Ascending aorta (tissue), 2 donors: Measurements from ENCODE around the gene RNF39. TPM values are rescaled to one million over a fixed set of nuclear protein-coding genes. Genes with fewer than 3 reads are reported as not detected.

Experiments used
- DNase-seq, 2 donors: peaks; one replicate each; pipeline ENCODE4 v3.0.0-alpha.2; 2019; ENCODE audit warnings: low spot score in 2 of 2
- H3K27ac ChIP-seq, 2 donors: fragments of 200-600 bp; sonication (generic); one replicate each; pipeline ENCODE4 v1.5.1; 2016 to 2017; ENCODE audit warnings: mild to moderate bottlenecking in 1 of 2
- H3K27me3 ChIP-seq: fragments of 200-600 bp; sonication (generic); one replicate; pipeline ENCODE4 v1.5.1; 2017
- H3K36me3 ChIP-seq, 2 donors: fragments of 200-600 bp; sonication (generic); one replicate each; pipeline ENCODE4 v1.5.1; 2016
- H3K4me1 ChIP-seq, 2 donors: fragments of 200-600 bp; sonication (generic); one replicate each; pipeline ENCODE4 v1.5.1; 2016 to 2017; ENCODE audit warnings: mild to moderate bottlenecking in 1 of 2
- H3K4me3 ChIP-seq, 2 donors: fragments of 200-600 bp; sonication (generic); one replicate each; pipeline ENCODE4 v1.5.1; 2016 to 2017; ENCODE audit warnings: mild to moderate bottlenecking in 1 of 2
- H3K9me3 ChIP-seq, 2 donors: fragments of 200-600 bp; sonication (generic); one replicate each; pipeline ENCODE4 v1.5.1; 2016
- CTCF ChIP-seq, 3 experiments: fragments of 200-600 bp in 2 of 3; fragments of 450-650 bp in 1 of 3; sonication (generic) in 2 of 3; IDR thresholded peaks; one replicate each; pipeline ENCODE4 v1.5.1; 2016 to 2019; ENCODE audit warnings: antibody characterized with exemption in 3 of 3, mild to moderate bottlenecking in 1 of 3, moderate library complexity in 1 of 3
- intact Hi-C: fragments of 100-400 bp; cut with DNase I; formaldehyde crosslinking; loops from one replicate; pipeline ENCODE4 v1.15.1; 2023
- total RNA-seq: library from RNA; depleted of rRNA; stranded (reverse); fragments of >200 nt; gene quantifications from one replicate; pipeline ENCODE4 v1.1.0, GENCODE V29; 2016

RNF39 gene
- total RNA-seq, 1 donor from 2014 or later, result not detected

DNA sequence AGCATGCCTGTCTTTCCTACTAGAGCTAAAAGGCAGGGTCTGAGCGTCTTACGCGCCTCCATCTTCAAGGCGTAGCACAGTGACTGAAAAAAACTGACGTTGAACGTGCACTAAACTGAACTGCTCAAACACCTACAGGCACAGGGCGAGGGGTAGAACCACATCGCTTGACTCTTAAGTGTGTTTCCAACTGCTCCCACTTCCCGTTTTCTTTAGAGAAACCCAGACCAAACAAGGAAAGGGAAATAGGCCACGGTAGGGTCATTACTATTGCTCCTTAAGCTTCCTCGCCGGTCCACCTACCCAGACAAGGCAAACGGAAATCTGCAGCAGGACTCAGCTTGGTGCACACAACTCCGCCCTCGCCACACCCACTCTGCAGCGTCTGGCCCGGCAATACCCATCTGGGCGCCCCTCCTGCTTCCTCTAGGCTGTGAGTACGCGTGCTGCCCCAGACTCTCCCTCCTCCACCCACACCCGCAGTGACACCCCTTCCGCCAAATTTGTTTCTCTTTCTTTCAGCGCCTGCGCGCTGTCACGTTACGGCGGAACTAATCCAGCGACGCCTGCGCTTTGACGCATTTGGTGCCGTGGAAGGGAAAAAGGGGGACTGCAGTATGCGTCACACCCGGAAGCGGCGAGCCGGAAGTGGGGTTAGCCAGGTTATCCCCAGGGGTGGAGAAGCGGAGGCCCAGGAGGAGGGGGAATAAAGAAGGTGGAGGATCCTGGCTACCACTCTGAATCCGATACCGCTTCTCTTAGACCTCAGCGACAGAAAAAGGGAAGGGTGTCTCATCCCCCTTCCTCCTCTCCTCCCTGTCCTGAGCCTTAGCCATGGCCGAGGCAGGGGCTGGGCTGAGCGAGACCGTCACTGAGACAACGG is 8.8 kb downstream of the RNF39 start, which contains the start of gene PPP1R11:
Gene PPP1R11 (plus strand): TSS at position 622 of the 883 bp plus-strand sequence. CDS start 213 bp downstream, at position 835.
- peak within 1 kb of the TSS; percentile 75 to 77 for H3K4me3 ChIP-seq
- intact Hi-C loops, result loop anchor here (1.0 to 10.0 kb wide), 8 partner anchors 90 to 1802 kb away; partner anchors contain the start of genes GNL1, HLA-F, PRR3 and TRIM26
- TF ChIP-seq CTCF (IDR thresholded peaks at IDR 0.05), result no peak
- no peaks in the 10 kb centered on the region for H3K9me3 ChIP-seq
- no peaks in the 10 kb centered on the region for H3K27me3 ChIP-seq
- peak within 1 kb of the TSS; percentile 77 to 85 for H3K27ac ChIP-seq
- H3K4me1 ChIP-seq, result peaks cover 4 to 20% of the 10 kb centered on the region in 2 donors
- DNase-seq, result peak; percentile 98 to 99
- peaks cover 5 to 18% of the 10 kb centered on the region in 2 donors for H3K36me3 ChIP-seq

DNA sequence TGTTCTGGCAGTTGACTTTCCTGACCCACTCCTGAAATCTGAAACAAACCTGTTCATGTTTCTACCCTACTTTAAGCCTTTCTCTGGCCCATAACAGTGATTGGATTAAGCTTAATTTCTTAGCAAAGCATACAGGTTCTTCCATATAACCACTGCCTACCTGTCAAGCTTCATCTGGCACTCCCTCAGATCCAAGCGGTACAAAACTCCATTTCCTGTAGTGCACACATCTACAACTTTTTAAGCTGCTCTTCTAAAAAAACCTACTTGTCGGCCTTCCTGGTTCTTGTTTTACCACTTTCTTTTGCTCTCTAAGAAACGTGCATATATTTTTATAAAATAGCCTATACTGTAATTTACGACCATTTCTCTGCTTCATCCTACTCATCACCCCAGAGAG is 9.5 kb downstream of the RNF39 start:
- H3K4me3 ChIP-seq, result peak overlapping the region; percentile 75 to 77
- peaks cover 5 to 18% of the 10 kb centered on the region in 2 donors for H3K36me3 ChIP-seq
- intact Hi-C loops, result loop anchor here (2.0 to 10.0 kb wide), 7 partner anchors 147 to 1801 kb away; partner anchors contain the start of genes GNL1, HLA-F, PRR3 and TRIM26
- no peaks in the 10 kb centered on the region for H3K27me3 ChIP-seq
- no peak for TF ChIP-seq CTCF (IDR thresholded peaks at IDR 0.05)
- H3K27ac ChIP-seq, result peak overlapping the region; percentile 50 to 77
- H3K4me1 ChIP-seq, result peaks cover 4 to 20% of the 10 kb centered on the region in 2 donors
- DNase-seq, result no peak
- no peaks in the 10 kb centered on the region for H3K9me3 ChIP-seq

GRCh38 chr6:30063315-30063714 is 12.3 kb downstream of the RNF39 start:
- H3K27ac ChIP-seq, result no peak overlapping the region
- TF ChIP-seq CTCF (IDR thresholded peaks at IDR 0.05), result no peak
- H3K27me3 ChIP-seq, result no peaks in the 10 kb centered on the region
- H3K4me3 ChIP-seq, result no peak overlapping the region
- intact Hi-C loops, result loop anchor here (5.0 to 10.0 kb wide), 4 partner anchors 121 to 1799 kb away; partner anchors contain the start of genes GNL1, HLA-A, PRR3 and ZSCAN26
- no peaks in the 10 kb centered on the region for H3K9me3 ChIP-seq
- peaks cover 4 to 23% of the 10 kb centered on the region in 2 donors for H3K4me1 ChIP-seq
- DNase-seq, result no peak
- H3K36me3 ChIP-seq, result peaks cover 0 to 1% of the 10 kb centered on the region in 2 donors

DNA sequence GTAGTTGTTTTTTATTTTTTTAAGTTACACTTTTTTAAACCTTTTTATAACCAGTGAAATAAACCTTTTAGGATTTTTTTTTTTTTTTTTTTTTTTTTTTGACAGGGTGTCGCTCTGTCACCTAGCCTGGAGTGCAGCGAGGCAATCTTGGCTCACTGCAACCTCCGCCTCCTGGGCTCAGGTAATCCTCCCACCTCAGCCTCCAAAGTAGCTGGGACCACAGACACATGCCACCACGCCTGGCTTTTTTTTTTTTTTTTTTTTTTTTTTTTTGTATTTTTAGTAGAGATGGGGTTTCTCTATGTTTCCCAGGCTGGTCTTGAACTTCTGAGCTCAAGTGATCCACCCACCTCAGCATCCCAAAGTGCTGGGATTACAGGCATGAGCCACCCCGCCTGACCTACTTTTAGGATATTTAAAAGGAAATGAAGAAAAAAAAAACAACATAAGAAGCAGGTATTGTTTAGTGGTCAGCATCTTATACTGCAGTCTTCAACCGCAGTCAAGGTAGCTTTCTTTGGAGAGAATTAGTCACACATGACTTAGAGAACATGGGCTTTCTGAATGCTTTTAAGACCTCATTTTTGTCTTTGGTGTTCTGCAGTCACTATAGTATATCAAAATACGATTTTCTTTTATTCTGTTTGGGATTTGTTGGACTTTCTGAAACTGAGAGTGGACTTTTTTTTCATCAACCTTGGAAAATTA is 12.9 kb downstream of the RNF39 start:
- peak overlapping the region in 1 of 2 donors; percentile 81 for H3K27ac ChIP-seq
- intact Hi-C loops, result loop anchor here (5.0 to 10.0 kb wide), 4 partner anchors 120 to 1798 kb away; partner anchors contain the start of genes GNL1, HLA-A, PRR3 and ZSCAN26
- H3K27me3 ChIP-seq, result no peaks in the 10 kb centered on the region
- H3K36me3 ChIP-seq, result no peaks in the 10 kb centered on the region
- TF ChIP-seq CTCF (IDR thresholded peaks at IDR 0.05), result no peak
- no peaks in the 10 kb centered on the region for H3K9me3 ChIP-seq
- H3K4me1 ChIP-seq, result peaks cover 3 to 16% of the 10 kb centered on the region in 2 donors
- H3K4me3 ChIP-seq, result peak overlapping the region; percentile 77 to 81
- no peak for DNase-seq

DNA sequence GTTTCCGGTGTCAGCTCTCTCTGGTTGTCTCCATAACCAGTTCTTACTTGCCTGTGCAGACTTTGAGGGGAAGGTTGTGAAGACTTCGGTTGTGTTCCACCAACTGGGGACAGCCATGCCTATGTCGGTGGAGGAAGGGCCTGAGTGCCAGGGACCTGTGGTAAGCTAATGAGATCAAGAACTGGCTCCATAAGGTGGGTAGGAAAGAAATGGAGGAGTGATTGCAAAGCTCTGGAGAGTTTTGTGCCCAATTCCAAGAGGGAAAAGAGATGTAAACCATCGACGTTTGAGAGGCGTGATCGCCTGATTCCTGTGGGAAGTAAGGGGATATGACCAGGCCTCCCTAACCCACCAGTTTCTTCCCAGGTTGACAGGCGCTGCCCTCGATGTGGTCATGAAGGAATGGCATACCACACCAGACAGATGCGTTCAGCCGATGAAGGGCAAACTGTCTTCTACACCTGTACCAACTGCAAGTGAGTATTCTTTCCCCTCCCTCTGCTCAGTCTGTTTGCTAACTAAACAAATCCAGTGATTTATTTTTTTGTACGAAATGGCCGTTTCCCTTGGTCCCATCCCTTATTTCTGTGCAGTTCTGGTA is 13.6 kb downstream of the RNF39 start:
- H3K9me3 ChIP-seq, result no peaks in the 10 kb centered on the region
- peaks cover 3 to 16% of the 10 kb centered on the region in 2 donors for H3K4me1 ChIP-seq
- H3K27me3 ChIP-seq, result no peaks in the 10 kb centered on the region
- H3K27ac ChIP-seq, result peak overlapping the region; percentile 81 to 90
- peaks cover 0 to 6% of the 10 kb centered on the region in 2 donors for H3K36me3 ChIP-seq
- intact Hi-C loops, result loop anchor here (2.0 to 10.0 kb wide), 6 partner anchors 41 to 1797 kb away; partner anchors contain the start of genes GNL1, HLA-A, PRR3 and ZSCAN26
- peak overlapping the region; percentile 77 to 81 for H3K4me3 ChIP-seq
- no peak for TF ChIP-seq CTCF (IDR thresholded peaks at IDR 0.05)
- no peak for DNase-seq
